Stimulated activated naive CD8-positive, alpha-beta T cell treated with anti-CD3 and anti-CD28 coated beads, Interleukin-15, Interleukin-2, amounts not matched to agents 100 ng/mL and 50 ng/mL, for 24 hours (primary cell): ENCODE results near the gene CUX1.

Experiments
- H3K27ac Mint-ChIP-seq: one replicate; pipeline ENCODE4 v1.8.0; 2021; ENCODE audit warnings: mild to moderate bottlenecking, mixed read lengths
- H3K27me3 Mint-ChIP-seq: one replicate; pipeline ENCODE4 v1.8.0; 2021; ENCODE audit warnings: mixed read lengths
- H3K36me3 Mint-ChIP-seq: one replicate; pipeline ENCODE4 v1.8.0; 2021; ENCODE audit warnings: low read depth, mixed read lengths
- H3K4me1 Mint-ChIP-seq: one replicate; pipeline ENCODE4 v1.8.0; 2021; ENCODE audit warnings: low read depth, mixed read lengths
- H3K4me3 Mint-ChIP-seq: one replicate; pipeline ENCODE4 v1.8.0; 2021; ENCODE audit warnings: mild to moderate bottlenecking, mixed read lengths
- H3K9me3 Mint-ChIP-seq: one replicate; pipeline ENCODE4 v1.8.0; 2021; ENCODE audit warnings: mixed read lengths

The CUX1 gene

GRCh38 chr7:101939136-101939695, 121.8 kb downstream of the CUX1 start:
- H3K4me3 Mint-ChIP-seq: no peak overlapping the region
- no peaks in the 10 kb centered on the region for H3K36me3 Mint-ChIP-seq
- no peaks in the 10 kb centered on the region for H3K9me3 Mint-ChIP-seq
- peaks cover 19% of the 10 kb centered on the region for H3K4me1 Mint-ChIP-seq
- no peaks in the 10 kb centered on the region for H3K27me3 Mint-ChIP-seq
- H3K27ac Mint-ChIP-seq: no peak overlapping the region

- Mint-ChIP-seq H3K4me3 (no peak overlapping the region), H3K27ac (no peak overlapping the region), H3K27me3 (no peaks in the 10 kb centered on the region), H3K36me3 (no peaks in the 10 kb centered on the region), H3K9me3 (no peaks in the 10 kb centered on the region), H3K4me1 (peaks cover 18% of the 10 kb centered on the region)
Measured at GRCh38 chr7:101940151-101940550, 122.7 kb downstream of the CUX1 start.

GRCh38 chr7:101940830-101941229, 123.4 kb downstream of the CUX1 start:
- Mint-ChIP-seq H3K27me3 (no peaks in the 10 kb centered on the region), H3K9me3 (no peaks in the 10 kb centered on the region), H3K36me3 (no peaks in the 10 kb centered on the region), H3K4me1 (peaks cover 15% of the 10 kb centered on the region), H3K27ac (no peak overlapping the region), H3K4me3 (no peak overlapping the region)

- Mint-ChIP-seq H3K27me3 (no peaks in the 10 kb centered on the region), H3K36me3 (no peaks in the 10 kb centered on the region), H3K9me3 (no peaks in the 10 kb centered on the region), H3K4me1 (peaks cover 13% of the 10 kb centered on the region), H3K4me3 (no peak overlapping the region), H3K27ac (no peak overlapping the region)
Measured at GRCh38 chr7:101941481-101942383, 124.3 kb downstream of the CUX1 start.

- H3K27ac Mint-ChIP-seq: no peak overlapping the region
- no peaks in the 10 kb centered on the region for H3K36me3 Mint-ChIP-seq
- no peaks in the 10 kb centered on the region for H3K9me3 Mint-ChIP-seq
- H3K4me3 Mint-ChIP-seq: no peak overlapping the region
- peaks cover 13% of the 10 kb centered on the region for H3K4me1 Mint-ChIP-seq
- no peaks in the 10 kb centered on the region for H3K27me3 Mint-ChIP-seq
Measured at GRCh38 chr7:101942603-101943210, 125.3 kb downstream of the CUX1 start.

GRCh38 chr7:101943306-101943705, 125.9 kb downstream of the CUX1 start:
- Mint-ChIP-seq H3K27ac (no peak overlapping the region), H3K27me3 (no peaks in the 10 kb centered on the region), H3K4me3 (no peak overlapping the region), H3K4me1 (peaks cover 13% of the 10 kb centered on the region), H3K36me3 (no peaks in the 10 kb centered on the region), H3K9me3 (no peaks in the 10 kb centered on the region)

GRCh38 chr7:101943889-101944600, 126.6 kb downstream of the CUX1 start:
- peaks cover 12% of the 10 kb centered on the region for H3K4me1 Mint-ChIP-seq
- no peaks in the 10 kb centered on the region for H3K9me3 Mint-ChIP-seq
- no peaks in the 10 kb centered on the region for H3K36me3 Mint-ChIP-seq
- no peak overlapping the region for H3K27ac Mint-ChIP-seq
- no peaks in the 10 kb centered on the region for H3K27me3 Mint-ChIP-seq
- no peak overlapping the region for H3K4me3 Mint-ChIP-seq

GRCh38 chr7:101944611-101945010, 127.2 kb downstream of the CUX1 start:
- H3K27ac Mint-ChIP-seq: no peak overlapping the region
- no peaks in the 10 kb centered on the region for H3K9me3 Mint-ChIP-seq
- no peak overlapping the region for H3K4me3 Mint-ChIP-seq

GRCh38 chr7:101945034-101945758, 127.8 kb downstream of the CUX1 start:
- peaks cover 10% of the 10 kb centered on the region for H3K4me1 Mint-ChIP-seq
- no peaks in the 10 kb centered on the region for H3K27me3 Mint-ChIP-seq
- no peak overlapping the region for H3K27ac Mint-ChIP-seq
- no peak overlapping the region for H3K4me3 Mint-ChIP-seq
- no peaks in the 10 kb centered on the region for H3K9me3 Mint-ChIP-seq
- H3K36me3 Mint-ChIP-seq: no peaks in the 10 kb centered on the region

More at GRCh38 chr7:101944611-101945010, 127.2 kb downstream of the CUX1 start:
- peaks cover 10% of the 10 kb centered on the region for H3K4me1 Mint-ChIP-seq
- H3K27me3 Mint-ChIP-seq: no peaks in the 10 kb centered on the region
- H3K36me3 Mint-ChIP-seq: no peaks in the 10 kb centered on the region

- no peak overlapping the region for H3K27ac Mint-ChIP-seq
- no peak overlapping the region for H3K4me3 Mint-ChIP-seq
- peaks cover 5% of the 10 kb centered on the region for H3K4me1 Mint-ChIP-seq
- H3K27me3 Mint-ChIP-seq: no peaks in the 10 kb centered on the region
- H3K9me3 Mint-ChIP-seq: no peaks in the 10 kb centered on the region
- H3K36me3 Mint-ChIP-seq: peaks cover 5% of the 10 kb centered on the region
Measured at GRCh38 chr7:101947899-101948298, 130.5 kb downstream of the CUX1 start.

GRCh38 chr7:101948650-101949049, 131.2 kb downstream of the CUX1 start:
- H3K27me3 Mint-ChIP-seq: no peaks in the 10 kb centered on the region
- H3K27ac Mint-ChIP-seq: no peak overlapping the region
- H3K36me3 Mint-ChIP-seq: peaks cover 9% of the 10 kb centered on the region
- peaks cover 12% of the 10 kb centered on the region for H3K4me1 Mint-ChIP-seq
- no peaks in the 10 kb centered on the region for H3K9me3 Mint-ChIP-seq
- H3K4me3 Mint-ChIP-seq: no peak overlapping the region

GRCh38 chr7:101950450-101951119, 133.2 kb downstream of the CUX1 start:
- Mint-ChIP-seq H3K36me3 (peaks cover 9% of the 10 kb centered on the region), H3K9me3 (no peaks in the 10 kb centered on the region), H3K4me3 (no peak overlapping the region), H3K4me1 (peaks cover 32% of the 10 kb centered on the region), H3K27ac (no peak overlapping the region), H3K27me3 (no peaks in the 10 kb centered on the region)

GRCh38 chr7:101951757-101952156, 134.3 kb downstream of the CUX1 start:
- peaks cover 9% of the 10 kb centered on the region for H3K36me3 Mint-ChIP-seq
- H3K4me1 Mint-ChIP-seq: peaks cover 36% of the 10 kb centered on the region
- no peak overlapping the region for H3K27ac Mint-ChIP-seq
- no peak overlapping the region for H3K4me3 Mint-ChIP-seq
- H3K9me3 Mint-ChIP-seq: no peaks in the 10 kb centered on the region
- no peaks in the 10 kb centered on the region for H3K27me3 Mint-ChIP-seq
